ENCODE measurements around the gene BCL2.

The BCL2 gene

GRCh38 chr18:63085611-63086010, 234.0 kb downstream of the BCL2 start:
- no peak for DNase-seq (ENCODE audit: low read depth in 2 of 2)

DNA sequence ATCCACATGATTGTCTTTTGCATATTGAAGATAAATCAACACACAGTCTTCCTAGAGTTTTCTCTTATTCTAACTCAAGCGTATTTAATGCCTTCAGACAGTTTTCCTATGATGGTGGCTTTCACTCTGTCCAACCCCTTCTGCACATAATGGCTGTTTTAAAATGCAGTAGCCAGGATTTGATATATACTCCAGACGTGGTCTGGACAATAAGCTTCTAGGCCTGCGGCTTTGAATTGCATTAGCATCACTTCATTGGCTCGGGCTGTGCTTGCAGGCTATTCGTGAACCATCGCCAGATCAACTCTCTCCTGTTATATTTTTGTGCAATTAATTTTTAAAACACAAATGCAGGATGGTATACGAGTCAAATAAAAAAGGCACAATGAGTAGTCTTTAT, 235.3 kb downstream of the BCL2 start:
- DNase-seq (ENCODE audit: low read depth in 2 of 2): no peak

DNA sequence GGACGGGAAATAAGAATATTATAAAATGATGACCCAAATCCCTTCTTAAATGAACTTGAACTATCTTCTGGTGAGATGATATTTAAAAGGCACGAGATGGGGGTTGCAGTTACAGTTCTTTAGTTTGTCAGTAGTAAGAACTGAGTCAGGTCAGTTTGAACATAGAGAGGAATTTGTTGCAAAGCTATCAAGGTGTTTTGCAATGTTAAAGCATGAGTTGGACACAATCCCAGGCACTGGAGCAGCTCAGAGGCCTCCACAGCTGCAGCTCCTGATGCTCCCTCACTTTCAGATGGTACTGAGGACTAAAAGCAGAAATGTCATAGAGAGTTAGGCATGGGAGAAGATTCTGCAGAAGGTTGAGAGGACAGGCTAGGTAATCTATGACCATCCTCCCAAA, 236.0 kb downstream of the BCL2 start:
- no peak for DNase-seq (ENCODE audit: low read depth in 2 of 2)

DNA sequence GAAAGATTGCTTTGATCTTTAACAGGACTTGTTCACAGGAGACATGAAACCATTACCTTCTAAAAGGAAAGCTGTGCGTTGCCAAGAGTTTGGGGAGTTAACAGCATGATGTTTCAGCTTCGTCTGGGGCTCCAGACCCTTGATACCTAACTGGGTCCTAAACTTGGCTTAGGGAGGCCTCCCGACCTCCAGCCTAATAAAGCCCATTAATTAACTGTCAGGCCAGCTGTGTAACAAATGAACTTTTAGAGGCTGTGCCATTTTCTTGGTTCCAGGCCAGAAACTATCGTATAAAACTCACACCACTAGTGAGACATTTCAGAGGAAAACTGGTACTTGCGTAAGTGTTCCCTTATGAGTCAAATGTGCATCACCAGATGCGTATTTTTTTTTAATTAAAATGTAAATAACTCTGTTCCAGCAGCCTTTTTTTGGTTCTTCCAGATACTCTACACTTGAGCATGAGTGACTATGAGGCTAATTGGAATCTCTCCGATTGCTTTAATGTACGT, 236.5 kb downstream of the BCL2 start:
- DNase-seq (ENCODE audit: low read depth in 2 of 2): no peak

DNA sequence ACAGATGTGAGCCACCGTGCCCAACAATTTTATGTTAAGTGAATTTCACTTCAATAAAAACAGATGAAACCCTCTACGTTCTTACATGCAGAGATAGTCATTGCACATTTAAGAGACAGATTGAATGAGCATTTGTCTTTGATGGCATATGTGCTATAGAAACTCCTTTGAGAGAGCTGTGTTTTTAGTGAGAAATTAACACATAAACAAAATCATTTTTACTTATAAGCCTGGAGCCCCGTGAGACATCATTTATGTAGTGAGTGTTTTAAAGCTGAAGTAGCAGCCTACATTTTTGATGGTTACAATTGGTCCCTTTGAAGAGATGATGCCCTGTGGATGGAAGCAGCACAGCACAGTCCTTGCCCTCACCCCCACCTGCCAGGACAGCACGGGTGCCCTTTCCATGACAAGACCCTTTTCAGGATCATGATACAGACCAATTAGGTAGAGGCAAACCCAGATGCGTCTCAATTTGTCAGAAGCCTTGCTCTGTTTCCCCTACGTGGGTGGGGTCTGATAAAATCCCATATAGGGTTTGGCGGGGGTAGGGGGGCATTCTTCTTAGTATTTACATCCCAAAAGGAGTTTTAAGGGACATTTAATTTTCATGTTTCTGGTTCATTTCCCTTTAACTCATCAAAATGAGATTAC, 237.1 kb downstream of the BCL2 start:
- DNase-seq (ENCODE audit: low read depth in 2 of 2): no peak

DNA sequence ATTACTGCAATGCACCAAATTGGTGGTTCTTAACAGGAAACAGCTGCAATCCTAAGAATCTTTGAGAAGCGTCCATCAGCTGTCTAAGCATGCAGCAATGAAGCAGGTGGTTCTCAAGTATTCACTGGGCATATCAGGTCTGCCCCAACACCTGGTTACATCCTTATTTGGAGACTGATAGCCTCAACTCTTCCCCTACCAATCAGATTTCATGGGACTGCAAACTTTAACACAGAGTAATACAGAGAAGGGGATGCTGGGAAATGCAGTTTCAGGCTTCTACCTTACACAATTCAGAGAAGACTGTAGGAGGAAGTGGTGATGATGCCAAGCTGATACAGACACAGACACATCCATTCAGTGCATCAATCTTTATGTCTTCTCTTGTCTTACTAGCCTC, 240.5 kb downstream of the BCL2 start:
- no peak for DNase-seq (ENCODE audit: low read depth in 2 of 2)

DNA sequence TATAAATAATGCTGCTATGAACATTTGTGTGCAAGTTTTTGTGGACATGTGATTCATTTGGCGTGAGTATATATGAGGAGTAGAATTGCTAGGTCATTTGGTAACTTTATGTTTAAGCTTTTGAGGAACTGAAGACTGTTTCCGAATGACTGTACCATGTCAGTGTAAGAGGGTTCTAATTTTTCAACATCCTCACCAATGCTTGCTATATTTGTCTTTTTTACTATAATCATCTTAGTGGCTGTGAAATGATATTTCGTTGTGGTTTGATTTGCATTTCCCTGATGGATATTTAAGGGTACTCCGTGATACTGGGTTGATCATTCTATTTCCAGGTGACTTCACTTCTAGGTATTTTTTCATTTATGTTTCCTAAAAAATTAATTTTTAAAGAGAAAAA, 241.1 kb downstream of the BCL2 start:
- no peak for DNase-seq (ENCODE audit: low read depth in 2 of 2)

GRCh38 chr18:63074981-63075404, 244.6 kb downstream of the BCL2 start:
- DNase-seq (ENCODE audit: low read depth in 2 of 2): peak; percentile 30 to 36

DNA sequence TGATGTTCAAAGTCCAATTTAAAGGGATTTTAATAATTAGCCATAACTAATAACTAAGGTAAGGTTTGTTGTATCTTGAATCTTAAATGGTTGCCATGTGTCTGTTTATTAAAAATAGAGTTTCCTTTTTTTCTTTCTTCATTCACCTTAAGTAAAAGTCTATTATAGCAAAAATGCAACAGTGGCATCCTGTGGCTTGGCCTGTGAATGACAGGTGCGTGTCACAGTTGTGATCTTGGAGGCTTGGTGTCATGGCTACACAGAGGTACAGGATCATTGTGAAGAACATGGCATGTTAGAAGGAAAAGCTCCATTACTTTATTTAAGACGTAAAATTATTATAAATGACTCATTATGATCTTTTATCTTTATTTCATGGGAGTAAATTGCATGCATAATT, 246.1 kb downstream of the BCL2 start:
- no peak for DNase-seq (ENCODE audit: low read depth in 2 of 2)
